SH-SY5Y (cell line): ENCODE results near the gene CPA1.

Experiments
- GATA2 ChIP-seq: IDR thresholded peaks from 2 replicates; pipeline ENCODE4 v1.6.1; 2011; ENCODE audit warnings: mild to moderate bottlenecking, low read depth, low read length
- GATA3 ChIP-seq: IDR thresholded peaks from 2 replicates; pipeline ENCODE4 v1.6.1; 2011; ENCODE audit warnings: low read depth, mild to moderate bottlenecking, low read length, moderate library complexity

- TF ChIP-seq GATA2 (no peak), GATA3 (no peak)
Measured at GRCh38 chr7:130398526-130399090, 18.3 kb downstream of the CPA1 start.
